SK-N-SH (cell line): ENCODE data around the gene MYBPH. TPM values are rescaled to one million over a fixed set of nuclear protein-coding genes. Genes with fewer than 3 reads are reported as not detected.

ENCODE experiments used
- CTCF ChIA-PET: fragments of 300-600, 350-600 bp; formaldehyde crosslinking; extraction: SDS; loops from one replicate; lab custom pipeline; 2021; lab: Yijun Ruan, JAX
- POLR2A ChIA-PET: fragments of 350-600 bp; sonication (Branson Sonifier 250); formaldehyde crosslinking; extraction: SDS; loops from one replicate; lab custom pipeline; 2020; ENCODE audit warnings: antibody characterized with exemption, inconsistent platforms; lab: Yijun Ruan, JAX
- DNase-seq: peaks from one replicate; pipeline ENCODE4 v3.0.0; 2012
- H2AFZ ChIP-seq: fragments of 200-600 bp; sonication (generic); 2 replicates; pipeline ENCODE4 v1.8.1; 2016; ENCODE audit warnings: antibody characterized with exemption, mild to moderate bottlenecking, low read depth
- H3F3A ChIP-seq: fragments of 200-600 bp; sonication (generic); replicated peaks from 2 replicates; pipeline ENCODE3; 2016; ENCODE audit warnings: antibody characterized with exemption, mild to moderate bottlenecking; ENCODE audit not compliant: insufficient read depth
- H3K27ac ChIP-seq, 2 experiments: fragments of 200-500 bp in 1 of 2; fragments of 200-600 bp in 1 of 2; sonication (Bioruptor generic) in 1 of 2; sonication (generic), shearing (Covaris generic) in 1 of 2; 2 replicates each; pipeline versions ENCODE4 v1.5.1 to v1.6.1; 2014 to 2016; ENCODE audit warnings: low read depth in 2 of 2, inconsistent platforms in 1 of 2, low read length in 1 of 2, mild to moderate bottlenecking in 1 of 2, mixed read lengths in 1 of 2
- H3K27me3 ChIP-seq: fragments of 200-600 bp; sonication (generic), shearing (Covaris generic); 2 replicates; pipeline ENCODE4 v1.6.1; 2016; ENCODE audit warnings: mixed run types; ENCODE audit not compliant: insufficient read depth
- H3K36me3 ChIP-seq, 2 experiments: fragments of 200-500 bp in 1 of 2; fragments of 200-600 bp in 1 of 2; sonication (Bioruptor generic) in 1 of 2; sonication (generic) in 1 of 2; replicated peaks in 1 of 2; 2 replicates each; pipeline versions ENCODE3 to v1.5.1; 2014 to 2016; ENCODE audit warnings: low read length in 1 of 2, mild to moderate bottlenecking in 1 of 2; ENCODE audit not compliant: insufficient read depth in 2 of 2, control insufficient read depth in 1 of 2
- H3K4me1 ChIP-seq, 2 experiments: fragments of 200-500 bp in 1 of 2; fragments of 200-600 bp in 1 of 2; sonication (Bioruptor generic) in 1 of 2; sonication (generic), shearing (Covaris generic) in 1 of 2; 2 replicates each; pipeline versions ENCODE4 v1.5.1 to v1.6.1; 2014 to 2016; ENCODE audit warnings: low read depth in 1 of 2, low read length in 1 of 2, mixed run types in 1 of 2; ENCODE audit not compliant: insufficient read depth in 2 of 2, control insufficient read depth in 1 of 2
- H3K4me2 ChIP-seq: fragments of 200-600 bp; sonication (generic), shearing (Covaris generic); 2 replicates; pipeline ENCODE4 v1.6.1; 2017; ENCODE audit warnings: mixed run types
- H3K4me3 ChIP-seq, 2 experiments: fragments of 200-500 bp in 1 of 2; fragments of 200-600 bp in 1 of 2; sonication (Bioruptor generic) in 1 of 2; sonication (generic), shearing (Covaris generic) in 1 of 2; 2 replicates each; pipeline versions ENCODE4 v1.5.1 to v1.8.1; 2014 to 2016; ENCODE audit warnings: low read depth in 2 of 2, inconsistent platforms in 1 of 2, low read length in 1 of 2, mild to moderate bottlenecking in 1 of 2, mixed read lengths in 1 of 2, moderate library complexity in 1 of 2
- H3K79me2 ChIP-seq: fragments of 200-600 bp; sonication (generic); 2 replicates; pipeline ENCODE4 v1.8.1; 2017; ENCODE audit warnings: mild to moderate bottlenecking; ENCODE audit not compliant: insufficient read depth
- H3K9ac ChIP-seq: fragments of 200-600 bp; sonication (generic); 2 replicates; pipeline ENCODE4 v1.6.1; 2017; ENCODE audit warnings: mixed run types
- H3K9me2 ChIP-seq: fragments of 200-600 bp; sonication (generic); 2 replicates; pipeline ENCODE4 v1.6.1; 2017; ENCODE audit warnings: mixed run types
- H3K9me3 ChIP-seq: fragments of 200-600 bp; sonication (generic); 2 replicates; pipeline ENCODE4 v1.6.1; 2017; ENCODE audit warnings: mixed run types, mild to moderate bottlenecking, moderate library complexity
- H4K20me1 ChIP-seq: fragments of 200-600 bp; sonication (generic); 2 replicates; pipeline ENCODE4 v1.6.1; 2017; ENCODE audit warnings: mild to moderate bottlenecking, mixed run types; ENCODE audit not compliant: insufficient read depth
- ELF1 ChIP-seq: IDR thresholded peaks from 2 replicates; pipeline ENCODE4 v1.4.0; 2012
- EP300 ChIP-seq, 2 experiments: IDR thresholded peaks; 2 replicates each; pipeline versions ENCODE4 v1.4.0 to v1.6.1; 2012; ENCODE audit warnings: borderline replicate concordance in 1 of 2, low read depth in 1 of 2, low read length in 1 of 2
- GABPA ChIP-seq: IDR thresholded peaks from 2 replicates; pipeline ENCODE4 v1.4.0; 2012; ENCODE audit warnings: low read depth, mild to moderate bottlenecking
- GATA2 ChIP-seq: sonication (generic); formaldehyde crosslinking; IDR thresholded peaks from 2 replicates; pipeline ENCODE4 v1.5.0; 2020; ENCODE audit warnings: mild to moderate bottlenecking, missing genetic modification reagents
- MEF2A ChIP-seq: IDR thresholded peaks from 2 replicates; pipeline ENCODE4 v1.4.0; 2012; ENCODE audit warnings: low read depth, borderline replicate concordance
- MXI1 ChIP-seq: IDR thresholded peaks from 2 replicates; pipeline ENCODE4 v1.6.1; 2012; ENCODE audit warnings: mild to moderate bottlenecking, low read depth, low read length, improper control_type of control experiment
- NRF1 ChIP-seq: IDR thresholded peaks from 2 replicates; pipeline ENCODE4 v1.6.1; 2012; ENCODE audit warnings: low read depth, mild to moderate bottlenecking, low read length
- POLR2AphosphoS5 ChIP-seq: IDR thresholded peaks from 2 replicates; pipeline ENCODE4 v1.6.1; 2012; ENCODE audit warnings: low read depth, low read length
- RCOR1 ChIP-seq: fragments of 150-350 bp; IDR thresholded peaks from 2 replicates; pipeline ENCODE4 v1.6.1; 2017; ENCODE audit warnings: antibody characterized with exemption, low read length
- RXRA ChIP-seq: IDR thresholded peaks from 2 replicates; pipeline ENCODE4 v1.4.0; 2012; ENCODE audit warnings: low read depth, mild to moderate bottlenecking, borderline replicate concordance
- SIN3A ChIP-seq: IDR thresholded peaks from 2 replicates; pipeline ENCODE4 v1.6.1; 2012; ENCODE audit warnings: low read depth, mild to moderate bottlenecking, low read length, moderate library complexity, borderline replicate concordance
- SMC3 ChIP-seq: IDR thresholded peaks from 2 replicates; pipeline ENCODE4 v1.6.1; 2012; ENCODE audit warnings: low read depth, low read length, improper control_type of control experiment
- TAF1 ChIP-seq: IDR thresholded peaks from 2 replicates; pipeline ENCODE4 v1.6.1; 2012; ENCODE audit warnings: low read depth, mild to moderate bottlenecking, low read length, moderate library complexity, borderline replicate concordance
- TCF12 ChIP-seq: IDR thresholded peaks from 2 replicates; pipeline ENCODE4 v1.4.0; 2012
- TEAD4 ChIP-seq: IDR thresholded peaks from 2 replicates; pipeline ENCODE4 v1.4.0; 2012; ENCODE audit warnings: mild to moderate bottlenecking, borderline replicate concordance; ENCODE audit not compliant: insufficient read depth
- ZBTB33 ChIP-seq: IDR thresholded peaks from 2 replicates; pipeline ENCODE4 v1.4.0; 2012; ENCODE audit warnings: low read depth, borderline replicate concordance
- WGBS: methylation state at CpG from one replicate; pipeline ENCODE4 v1.1.6; 2017; ENCODE audit warnings: low lambda C conversion rate; 5-methylcytosine and 5-hydroxymethylcytosine counted together
- polyA plus RNA-seq, 3 experiments: library from polyadenylated mRNA; depleted of rRNA; stranded (reverse); fragments of >200 nt; gene quantifications; 2 replicates each; pipeline ENCODE4 v1.2.3, GENCODE V29; 2012
- TF ChIP-seq, protein P1 (sequence below): fragments of 200-600 bp; sonication (generic); IDR thresholded peaks from 2 replicates; pipeline ENCODE4 v1.6.1; 2017; ENCODE audit warnings: antibody characterized with exemption, mild to moderate bottlenecking, moderate library complexity

MYBPH gene
- polyA plus RNA-seq, 1 of the 3 experiments (the other 2 are of a cell fraction): 0.12 TPM

- no peak for DNase-seq
- no peaks in the 10 kb centered on the region for H3F3A ChIP-seq
- H3K9me3 ChIP-seq: no peaks in the 10 kb centered on the region
- no peaks in the 10 kb centered on the region for H3K4me1 ChIP-seq
- no peaks in the 10 kb centered on the region for H3K36me3 ChIP-seq
- ChIA-PET CTCF (interaction anchor here (1.6 kb wide), 1 partner anchor 73 kb away, joined by 6 read pairs; no protein-coding TSS in a partner anchor), POLR2A (no interaction called here)
- H2AFZ ChIP-seq: no peak overlapping the region
- H3K27ac ChIP-seq: no peak overlapping the region
- no peaks in the 10 kb centered on the region for H3K79me2 ChIP-seq
- H3K4me2 ChIP-seq: no peak overlapping the region
- WGBS: 87% methylated on average over 2 of the region's 2 CpGs
- no peak overlapping the region for H3K9ac ChIP-seq
- no peak for TF ChIP-seq TEAD4
- no peak for TF ChIP-seq RXRA
- no peak for TF ChIP-seq GATA2 (CRISPR knock-in tag)
- TF ChIP-seq, protein P1, sequence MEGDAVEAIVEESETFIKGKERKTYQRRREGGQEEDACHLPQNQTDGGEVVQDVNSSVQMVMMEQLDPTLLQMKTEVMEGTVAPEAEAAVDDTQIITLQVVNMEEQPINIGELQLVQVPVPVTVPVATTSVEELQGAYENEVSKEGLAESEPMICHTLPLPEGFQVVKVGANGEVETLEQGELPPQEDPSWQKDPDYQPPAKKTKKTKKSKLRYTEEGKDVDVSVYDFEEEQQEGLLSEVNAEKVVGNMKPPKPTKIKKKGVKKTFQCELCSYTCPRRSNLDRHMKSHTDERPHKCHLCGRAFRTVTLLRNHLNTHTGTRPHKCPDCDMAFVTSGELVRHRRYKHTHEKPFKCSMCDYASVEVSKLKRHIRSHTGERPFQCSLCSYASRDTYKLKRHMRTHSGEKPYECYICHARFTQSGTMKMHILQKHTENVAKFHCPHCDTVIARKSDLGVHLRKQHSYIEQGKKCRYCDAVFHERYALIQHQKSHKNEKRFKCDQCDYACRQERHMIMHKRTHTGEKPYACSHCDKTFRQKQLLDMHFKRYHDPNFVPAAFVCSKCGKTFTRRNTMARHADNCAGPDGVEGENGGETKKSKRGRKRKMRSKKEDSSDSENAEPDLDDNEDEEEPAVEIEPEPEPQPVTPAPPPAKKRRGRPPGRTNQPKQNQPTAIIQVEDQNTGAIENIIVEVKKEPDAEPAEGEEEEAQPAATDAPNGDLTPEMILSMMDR: no peak
- no peak for TF ChIP-seq ELF1
- TF ChIP-seq ZBTB33: no peak
- no peak for TF ChIP-seq TCF12
- TF ChIP-seq GABPA: no peak
- no peak for TF ChIP-seq SIN3A
- TF ChIP-seq SMC3: no peak
- TF ChIP-seq MXI1: no peak
- TF ChIP-seq POLR2AphosphoS5: no peak
- no peak for TF ChIP-seq NRF1
- no peak for TF ChIP-seq TAF1
- no peak for TF ChIP-seq RCOR1
- TF ChIP-seq MEF2A: no peak
- no peak for TF ChIP-seq EP300 (IDR thresholded peaks at IDR 0.05; ENCODE audit: borderline replicate concordance in 1 of 2, low read depth in 1 of 2, low read length in 1 of 2)
- no peaks in the 10 kb centered on the region for H3K27me3 ChIP-seq
- H4K20me1 ChIP-seq: no peaks in the 10 kb centered on the region
- no peak overlapping the region for H3K4me3 ChIP-seq
- no peaks in the 10 kb centered on the region for H3K9me2 ChIP-seq
Observed at GRCh38 chr1:203190949-203191348, 15.3 kb upstream of the MYBPH start.
